Retinal pigment epithelial cell (primary cell): ENCODE data around the gene SEC31B.

ENCODE experiments used
- DNase-seq: peaks from one replicate; pipeline ENCODE4 v3.0.0-alpha.2; 2010; ENCODE audit warnings: low read depth
- H3K4me3 ChIP-seq: 2 replicates; pipeline ENCODE4 v1.5.1; 2011; ENCODE audit warnings: mild to moderate bottlenecking, low read length, control low read depth, moderate library complexity
- CTCF ChIP-seq: conservative IDR thresholded peaks from 2 replicates; pipeline ENCODE4 v1.5.1; 2011; ENCODE audit warnings: low read depth, low read length, control low read depth, inconsistent platforms

SEC31B gene

DNA sequence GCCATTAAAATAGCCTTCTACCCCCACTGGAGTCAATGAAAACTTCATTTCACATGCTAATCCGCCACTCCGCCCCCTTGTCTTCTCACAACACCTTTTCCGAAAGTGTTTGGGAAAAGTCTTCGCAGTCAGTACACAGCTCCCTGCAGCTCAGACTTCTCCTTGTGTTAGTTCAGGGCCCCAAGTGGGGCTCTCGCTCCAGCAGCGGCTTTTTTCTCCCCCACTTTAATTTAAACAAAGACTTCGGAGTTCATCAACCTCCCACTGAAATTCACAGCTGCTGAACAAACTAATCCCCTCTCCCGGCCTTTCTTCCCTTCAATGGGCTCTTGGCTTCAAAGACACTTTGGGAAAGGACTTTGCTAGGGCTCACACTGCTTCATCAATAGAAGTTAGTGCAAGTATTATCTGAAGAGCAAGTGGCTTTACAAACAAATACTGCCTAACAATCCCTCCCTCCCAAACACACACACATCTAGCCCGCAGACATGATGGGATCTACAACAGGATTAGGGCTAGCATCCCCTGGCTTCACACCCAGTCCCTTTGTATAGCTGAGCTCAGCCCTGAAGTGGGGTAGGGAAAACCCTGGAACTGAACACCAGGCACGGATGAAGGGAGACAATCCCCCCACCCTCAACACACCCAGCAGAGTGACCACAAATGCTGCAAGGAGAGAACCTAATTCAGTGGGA is 33.7 kb downstream of the SEC31B start:
- no peak for TF ChIP-seq CTCF
- no peak overlapping the region for H3K4me3 ChIP-seq
- no peak for DNase-seq

GRCh38 chr10:100485366-100485765 is 34.3 kb downstream of the SEC31B start:
- no peak for TF ChIP-seq CTCF
- H3K4me3 ChIP-seq, result no peak overlapping the region
- DNase-seq, result no peak

DNA sequence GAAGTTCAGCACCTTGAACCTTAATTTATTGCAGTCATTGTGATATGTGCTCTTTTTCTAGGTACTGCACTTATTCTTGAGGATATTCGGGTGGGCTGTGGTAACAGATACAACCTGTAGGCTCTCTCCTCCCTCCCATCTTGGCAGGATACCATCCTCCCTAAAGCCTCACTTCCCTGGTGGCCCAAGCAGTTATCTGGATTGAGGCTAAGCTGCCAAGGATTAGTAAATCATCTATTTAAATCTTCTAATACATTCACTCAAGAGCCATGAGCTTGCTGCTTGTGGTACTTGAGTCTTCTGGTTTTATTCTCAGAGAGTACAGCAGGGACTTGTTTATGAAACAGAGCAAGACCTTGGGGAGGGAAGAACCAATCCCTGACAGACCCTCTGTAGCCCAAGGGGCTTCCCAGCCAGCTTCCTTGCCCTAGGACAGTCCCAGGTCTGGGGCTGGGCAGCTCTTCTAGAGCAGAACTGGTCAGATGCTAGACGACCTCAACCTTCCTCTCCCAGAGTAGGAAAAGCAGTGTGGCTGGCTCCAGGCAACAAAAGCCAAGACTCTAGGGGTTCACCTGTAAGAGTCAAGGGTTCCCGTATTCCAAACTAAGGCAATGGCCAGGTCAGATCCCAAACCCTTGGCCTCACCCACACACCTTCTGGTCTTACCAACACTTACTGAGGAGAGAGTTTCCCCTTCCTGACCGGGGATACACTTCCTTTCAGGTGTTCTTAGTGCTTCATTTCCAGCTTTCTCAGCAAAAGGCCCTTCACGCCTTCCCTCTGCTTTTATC is 35.6 kb downstream of the SEC31B start:
- TF ChIP-seq CTCF, result no peak
- DNase-seq, result no peak
- H3K4me3 ChIP-seq, result no peak overlapping the region

DNA sequence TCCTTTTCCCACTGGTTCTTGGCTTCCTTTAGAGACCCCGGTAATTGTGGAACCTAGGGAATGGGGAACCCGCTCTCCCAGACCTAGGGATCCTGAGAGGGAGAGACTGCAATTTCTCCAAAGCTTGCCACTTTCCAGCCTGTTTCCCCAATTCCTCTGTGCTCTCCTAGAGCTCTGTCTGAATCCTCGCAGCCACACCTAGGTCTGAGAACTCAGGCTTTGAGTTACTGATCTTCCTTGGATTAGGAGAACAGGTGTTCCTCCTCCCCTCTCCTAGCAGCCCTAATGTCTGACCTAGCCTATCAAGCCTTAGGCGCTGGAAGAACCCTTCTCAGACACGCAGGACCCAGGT is 36.9 kb downstream of the SEC31B start:
- DNase-seq, result no peak
- TF ChIP-seq CTCF, result no peak
- H3K4me3 ChIP-seq, result peak overlapping the region; percentile 10

DNA sequence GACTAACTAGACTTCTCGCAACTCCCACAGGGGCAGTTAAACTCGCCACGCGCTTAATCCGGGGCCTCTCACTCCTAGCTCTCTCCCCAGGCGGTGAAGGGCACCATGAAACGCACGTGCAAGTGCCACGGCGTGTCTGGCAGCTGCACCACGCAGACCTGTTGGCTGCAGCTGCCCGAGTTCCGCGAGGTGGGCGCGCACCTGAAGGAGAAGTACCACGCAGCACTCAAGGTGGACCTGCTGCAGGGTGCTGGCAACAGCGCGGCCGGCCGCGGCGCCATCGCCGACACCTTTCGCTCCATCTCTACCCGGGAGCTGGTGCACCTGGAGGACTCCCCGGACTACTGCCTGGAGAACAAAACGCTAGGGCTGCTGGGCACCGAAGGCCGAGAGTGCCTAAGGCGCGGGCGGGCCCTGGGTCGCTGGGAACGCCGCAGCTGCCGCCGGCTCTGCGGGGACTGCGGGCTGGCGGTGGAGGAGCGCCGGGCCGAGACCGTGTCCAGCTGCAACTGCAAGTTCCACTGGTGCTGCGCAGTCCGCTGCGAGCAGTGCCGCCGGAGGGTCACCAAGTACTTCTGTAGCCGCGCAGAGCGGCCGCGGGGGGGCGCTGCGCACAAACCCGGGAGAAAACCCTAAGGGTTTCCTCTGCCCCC is 37.4 kb downstream of the SEC31B start:
- peak; percentile 27 for DNase-seq
- peak overlapping the region; percentile 47 for H3K4me3 ChIP-seq
- peak; percentile 92 for TF ChIP-seq CTCF

- peak overlapping the region; percentile 47 for H3K4me3 ChIP-seq
- peak; percentile 62 for DNase-seq
- no peak for TF ChIP-seq CTCF
Measured at GRCh38 chr10:100481462-100482081, 38.1 kb downstream of the SEC31B start.
